ENCODE results near the gene SPG21. TPM values are rescaled to one million over a fixed set of nuclear protein-coding genes. Genes with fewer than 3 reads are reported as not detected.

Gene SPG21
- total and polyA plus RNA-seq, 2 of the 13 experiments (the other 11 are each of a cell fraction or from before 2014, with no cell fraction given), result 36.7 to 42.4 TPM

DNA sequence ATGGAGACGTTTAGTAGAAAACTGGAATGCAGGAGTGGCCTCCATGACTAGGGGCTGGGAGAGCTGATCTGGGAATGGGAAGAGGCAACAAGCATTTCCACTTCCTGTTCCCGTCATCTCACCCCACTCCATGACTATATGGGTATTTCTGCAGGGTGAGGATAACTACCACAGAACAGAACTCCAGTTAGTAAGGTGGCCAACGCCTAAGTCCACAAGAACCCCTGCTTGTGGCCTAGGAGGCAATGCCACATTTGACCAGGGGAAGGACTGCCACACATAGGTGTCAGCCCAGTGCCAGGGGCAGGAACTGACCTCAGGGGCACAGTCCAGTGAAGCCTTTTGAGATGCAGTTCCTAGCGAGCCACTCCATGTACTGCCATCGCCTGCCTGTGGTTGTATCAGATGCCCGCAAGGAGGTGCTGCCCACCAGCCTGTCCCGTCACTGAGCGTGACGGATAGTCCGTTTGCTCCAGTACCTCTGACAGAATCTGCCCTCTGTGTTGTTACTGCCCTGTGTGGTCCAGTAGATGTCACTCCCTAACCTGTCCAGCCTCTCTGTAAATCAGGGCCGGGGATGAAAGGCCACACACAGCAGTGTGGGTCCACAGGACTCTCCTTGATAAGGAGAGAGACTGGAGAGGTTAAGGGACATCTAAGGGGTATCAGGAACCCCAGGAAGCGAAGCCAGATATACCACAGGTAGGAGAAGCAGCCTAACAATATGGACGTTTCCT lies 43.3 kb upstream of the SPG21 start (continued):
- TF ChIP-seq TP53 (CRISPR knock-in tag; conservative IDR thresholded peaks at IDR 0.05) (0 out of 2 replicates have a peak, but pooled peaks have one; percentile 25), ZMYM3 (CRISPR knock-in tag; IDR thresholded peaks at IDR 0.05) (peak; percentile 43; the same call in 1 of the 2 replicates), SPEN (CRISPR knock-in tag; IDR thresholded peaks at IDR 0.05; ENCODE audit: low read depth) (no peak), NCOA5 (CRISPR knock-in tag; IDR thresholded peaks at IDR 0.05) (no peak), KDM1A (CRISPR knock-in tag; IDR thresholded peaks at IDR 0.05) (no peak; the same call in 1 of the 2 replicates), MEF2D (CRISPR knock-in tag; IDR thresholded peaks at IDR 0.05) (peak; percentile 14; the same call in 1 of the 2 replicates), ATRX (CRISPR knock-in tag; IDR thresholded peaks at IDR 0.05; ENCODE audit: borderline replicate concordance) (no peak), BCL6 (CRISPR knock-in tag; IDR thresholded peaks at IDR 0.05) (no peak), MAFG (CRISPR knock-in tag; IDR thresholded peaks at IDR 0.05) (no peak), SRSF4 (IDR thresholded peaks at IDR 0.05; ENCODE audit: low read depth, low read length, poor library complexity, severe bottlenecking) (no peak), PTBP1 (IDR thresholded peaks at IDR 0.05; ENCODE audit: low read depth, low read length, poor library complexity, severe bottlenecking) (no peak), ETV6 (CRISPR knock-in tag; conservative IDR thresholded peaks at IDR 0.05) (no peak), ZNF282 (IDR thresholded peaks at IDR 0.05; ENCODE audit: partially characterized antibody) (no peak)
- TF ChIP-seq, protein P1, sequence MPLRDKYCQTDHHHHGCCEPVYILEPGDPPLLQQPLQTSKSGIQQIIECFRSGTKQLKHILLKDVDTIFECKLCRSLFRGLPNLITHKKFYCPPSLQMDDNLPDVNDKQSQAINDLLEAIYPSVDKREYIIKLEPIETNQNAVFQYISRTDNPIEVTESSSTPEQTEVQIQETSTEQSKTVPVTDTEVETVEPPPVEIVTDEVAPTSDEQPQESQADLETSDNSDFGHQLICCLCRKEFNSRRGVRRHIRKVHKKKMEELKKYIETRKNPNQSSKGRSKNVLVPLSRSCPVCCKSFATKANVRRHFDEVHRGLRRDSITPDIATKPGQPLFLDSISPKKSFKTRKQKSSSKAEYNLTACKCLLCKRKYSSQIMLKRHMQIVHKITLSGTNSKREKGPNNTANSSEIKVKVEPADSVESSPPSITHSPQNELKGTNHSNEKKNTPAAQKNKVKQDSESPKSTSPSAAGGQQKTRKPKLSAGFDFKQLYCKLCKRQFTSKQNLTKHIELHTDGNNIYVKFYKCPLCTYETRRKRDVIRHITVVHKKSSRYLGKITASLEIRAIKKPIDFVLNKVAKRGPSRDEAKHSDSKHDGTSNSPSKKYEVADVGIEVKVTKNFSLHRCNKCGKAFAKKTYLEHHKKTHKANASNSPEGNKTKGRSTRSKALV (CRISPR knock-in tag; IDR thresholded peaks at IDR 0.05), result no peak
- TF ChIP-seq, protein P2, sequence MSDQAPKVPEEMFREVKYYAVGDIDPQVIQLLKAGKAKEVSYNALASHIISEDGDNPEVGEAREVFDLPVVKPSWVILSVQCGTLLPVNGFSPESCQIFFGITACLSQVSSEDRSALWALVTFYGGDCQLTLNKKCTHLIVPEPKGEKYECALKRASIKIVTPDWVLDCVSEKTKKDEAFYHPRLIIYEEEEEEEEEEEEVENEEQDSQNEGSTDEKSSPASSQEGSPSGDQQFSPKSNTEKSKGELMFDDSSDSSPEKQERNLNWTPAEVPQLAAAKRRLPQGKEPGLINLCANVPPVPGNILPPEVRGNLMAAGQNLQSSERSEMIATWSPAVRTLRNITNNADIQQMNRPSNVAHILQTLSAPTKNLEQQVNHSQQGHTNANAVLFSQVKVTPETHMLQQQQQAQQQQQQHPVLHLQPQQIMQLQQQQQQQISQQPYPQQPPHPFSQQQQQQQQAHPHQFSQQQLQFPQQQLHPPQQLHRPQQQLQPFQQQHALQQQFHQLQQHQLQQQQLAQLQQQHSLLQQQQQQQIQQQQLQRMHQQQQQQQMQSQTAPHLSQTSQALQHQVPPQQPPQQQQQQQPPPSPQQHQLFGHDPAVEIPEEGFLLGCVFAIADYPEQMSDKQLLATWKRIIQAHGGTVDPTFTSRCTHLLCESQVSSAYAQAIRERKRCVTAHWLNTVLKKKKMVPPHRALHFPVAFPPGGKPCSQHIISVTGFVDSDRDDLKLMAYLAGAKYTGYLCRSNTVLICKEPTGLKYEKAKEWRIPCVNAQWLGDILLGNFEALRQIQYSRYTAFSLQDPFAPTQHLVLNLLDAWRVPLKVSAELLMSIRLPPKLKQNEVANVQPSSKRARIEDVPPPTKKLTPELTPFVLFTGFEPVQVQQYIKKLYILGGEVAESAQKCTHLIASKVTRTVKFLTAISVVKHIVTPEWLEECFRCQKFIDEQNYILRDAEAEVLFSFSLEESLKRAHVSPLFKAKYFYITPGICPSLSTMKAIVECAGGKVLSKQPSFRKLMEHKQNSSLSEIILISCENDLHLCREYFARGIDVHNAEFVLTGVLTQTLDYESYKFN (CRISPR knock-in tag; conservative IDR thresholded peaks at IDR 0.05), result peak; percentile 60
- TF ChIP-seq, protein P3, sequence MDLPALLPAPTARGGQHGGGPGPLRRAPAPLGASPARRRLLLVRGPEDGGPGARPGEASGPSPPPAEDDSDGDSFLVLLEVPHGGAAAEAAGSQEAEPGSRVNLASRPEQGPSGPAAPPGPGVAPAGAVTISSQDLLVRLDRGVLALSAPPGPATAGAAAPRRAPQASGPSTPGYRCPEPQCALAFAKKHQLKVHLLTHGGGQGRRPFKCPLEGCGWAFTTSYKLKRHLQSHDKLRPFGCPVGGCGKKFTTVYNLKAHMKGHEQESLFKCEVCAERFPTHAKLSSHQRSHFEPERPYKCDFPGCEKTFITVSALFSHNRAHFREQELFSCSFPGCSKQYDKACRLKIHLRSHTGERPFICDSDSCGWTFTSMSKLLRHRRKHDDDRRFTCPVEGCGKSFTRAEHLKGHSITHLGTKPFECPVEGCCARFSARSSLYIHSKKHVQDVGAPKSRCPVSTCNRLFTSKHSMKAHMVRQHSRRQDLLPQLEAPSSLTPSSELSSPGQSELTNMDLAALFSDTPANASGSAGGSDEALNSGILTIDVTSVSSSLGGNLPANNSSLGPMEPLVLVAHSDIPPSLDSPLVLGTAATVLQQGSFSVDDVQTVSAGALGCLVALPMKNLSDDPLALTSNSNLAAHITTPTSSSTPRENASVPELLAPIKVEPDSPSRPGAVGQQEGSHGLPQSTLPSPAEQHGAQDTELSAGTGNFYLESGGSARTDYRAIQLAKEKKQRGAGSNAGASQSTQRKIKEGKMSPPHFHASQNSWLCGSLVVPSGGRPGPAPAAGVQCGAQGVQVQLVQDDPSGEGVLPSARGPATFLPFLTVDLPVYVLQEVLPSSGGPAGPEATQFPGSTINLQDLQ (CRISPR knock-in tag; IDR thresholded peaks at IDR 0.05), result no peak
- TF ChIP-seq, protein P4, sequence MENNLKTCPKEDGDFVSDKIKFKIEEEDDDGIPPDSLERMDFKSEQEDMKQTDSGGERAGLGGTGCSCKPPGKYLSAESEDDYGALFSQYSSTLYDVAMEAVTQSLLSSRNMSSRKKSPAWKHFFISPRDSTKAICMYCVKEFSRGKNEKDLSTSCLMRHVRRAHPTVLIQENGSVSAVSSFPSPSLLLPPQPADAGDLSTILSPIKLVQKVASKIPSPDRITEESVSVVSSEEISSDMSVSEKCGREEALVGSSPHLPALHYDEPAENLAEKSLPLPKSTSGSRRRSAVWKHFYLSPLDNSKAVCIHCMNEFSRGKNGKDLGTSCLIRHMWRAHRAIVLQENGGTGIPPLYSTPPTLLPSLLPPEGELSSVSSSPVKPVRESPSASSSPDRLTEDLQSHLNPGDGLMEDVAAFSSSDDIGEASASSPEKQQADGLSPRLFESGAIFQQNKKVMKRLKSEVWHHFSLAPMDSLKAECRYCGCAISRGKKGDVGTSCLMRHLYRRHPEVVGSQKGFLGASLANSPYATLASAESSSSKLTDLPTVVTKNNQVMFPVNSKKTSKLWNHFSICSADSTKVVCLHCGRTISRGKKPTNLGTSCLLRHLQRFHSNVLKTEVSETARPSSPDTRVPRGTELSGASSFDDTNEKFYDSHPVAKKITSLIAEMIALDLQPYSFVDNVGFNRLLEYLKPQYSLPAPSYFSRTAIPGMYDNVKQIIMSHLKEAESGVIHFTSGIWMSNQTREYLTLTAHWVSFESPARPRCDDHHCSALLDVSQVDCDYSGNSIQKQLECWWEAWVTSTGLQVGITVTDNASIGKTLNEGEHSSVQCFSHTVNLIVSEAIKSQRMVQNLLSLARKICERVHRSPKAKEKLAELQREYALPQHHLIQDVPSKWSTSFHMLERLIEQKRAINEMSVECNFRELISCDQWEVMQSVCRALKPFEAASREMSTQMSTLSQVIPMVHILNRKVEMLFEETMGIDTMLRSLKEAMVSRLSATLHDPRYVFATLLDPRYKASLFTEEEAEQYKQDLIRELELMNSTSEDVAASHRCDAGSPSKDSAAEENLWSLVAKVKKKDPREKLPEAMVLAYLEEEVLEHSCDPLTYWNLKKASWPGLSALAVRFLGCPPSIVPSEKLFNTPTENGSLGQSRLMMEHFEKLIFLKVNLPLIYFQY (CRISPR knock-in tag; IDR thresholded peaks at IDR 0.05; ENCODE audit: borderline replicate concordance), result peak; percentile 37; the same call in 1 of the 2 replicates
